GM10266 (cell line): ENCODE data around the gene CHD6.

ENCODE experiments used
- DNase-seq: peaks from one replicate; pipeline ENCODE4 v3.0.0; 2012; ENCODE audit errors: extremely low spot score
- CTCF ChIP-seq: IDR thresholded peaks from 2 replicates; pipeline ENCODE4 v1.5.1; 2012; ENCODE audit warnings: mild to moderate bottlenecking, low read depth; ENCODE audit not compliant: control insufficient read depth, insufficient read depth; ENCODE audit errors: missing control alignments

The CHD6 gene

GRCh38 chr20:41617902-41618806 is at the start of gene CHD6:
Gene CHD6 (minus strand): TSS chr20:41618377. CDS start chr20:41551337, 67,040 bp downstream.
- peak; percentile 99 for DNase-seq

GRCh38 chr20:41664584-41664983 is 46.4 kb upstream of the CHD6 start:
- TF ChIP-seq CTCF = no peak
- DNase-seq = no peak

More at GRCh38 chr20:41617902-41618806, at the start of gene CHD6:
- TF ChIP-seq CTCF = no peak

DNA sequence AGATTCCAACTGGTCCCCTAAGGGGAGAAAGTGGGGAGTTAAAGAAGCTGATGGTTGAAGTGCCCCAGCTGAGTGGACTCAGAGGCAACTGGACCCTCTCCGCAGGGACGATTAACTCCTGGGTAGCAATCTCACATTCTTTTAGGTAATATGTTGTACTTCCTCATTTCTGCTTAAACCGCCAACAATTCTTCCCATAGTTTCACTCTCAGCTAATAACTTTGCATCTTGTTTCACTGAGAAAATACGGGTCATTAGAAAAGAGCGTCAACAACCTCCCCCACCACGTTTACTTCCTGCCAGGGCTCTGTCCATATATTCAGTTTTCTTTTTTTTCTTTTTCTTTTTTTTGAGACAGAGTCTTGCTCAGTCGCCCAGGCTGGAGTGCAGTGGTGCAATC is 39.5 kb upstream of the CHD6 start:
- DNase-seq = no peak
- TF ChIP-seq CTCF = no peak

DNA sequence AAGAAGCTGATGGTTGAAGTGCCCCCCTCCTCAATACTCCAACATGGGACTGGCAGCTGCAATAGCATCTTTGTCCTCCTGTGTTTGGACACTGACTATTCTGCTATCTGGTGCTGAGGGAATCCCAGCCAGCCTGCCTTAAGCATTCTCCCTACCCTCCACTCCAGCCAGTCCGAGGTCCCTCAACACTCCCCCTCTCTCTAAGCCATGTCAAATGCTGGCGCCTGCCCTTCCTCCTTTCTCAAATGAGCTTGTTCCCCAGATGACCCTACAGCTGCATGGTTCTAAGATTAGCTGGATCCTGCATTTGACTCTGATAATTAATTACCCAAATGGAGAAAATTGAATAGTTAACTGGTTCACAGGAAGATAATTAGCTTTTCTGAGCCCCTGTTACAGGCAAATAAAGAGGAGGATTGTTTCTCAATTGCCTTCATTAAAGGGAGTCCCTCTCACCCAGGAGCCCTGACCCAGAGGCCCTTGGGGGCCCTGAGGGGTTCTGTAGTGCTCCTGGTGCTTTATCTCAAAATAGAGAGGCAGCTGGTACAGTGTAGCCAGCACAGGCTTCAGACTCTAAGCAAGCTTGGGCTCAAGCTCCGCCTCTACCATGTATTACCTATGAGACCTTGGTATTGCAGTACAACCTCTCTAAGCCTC is 37.9 kb upstream of the CHD6 start:
- no peak for TF ChIP-seq CTCF
- no peak for DNase-seq

DNA sequence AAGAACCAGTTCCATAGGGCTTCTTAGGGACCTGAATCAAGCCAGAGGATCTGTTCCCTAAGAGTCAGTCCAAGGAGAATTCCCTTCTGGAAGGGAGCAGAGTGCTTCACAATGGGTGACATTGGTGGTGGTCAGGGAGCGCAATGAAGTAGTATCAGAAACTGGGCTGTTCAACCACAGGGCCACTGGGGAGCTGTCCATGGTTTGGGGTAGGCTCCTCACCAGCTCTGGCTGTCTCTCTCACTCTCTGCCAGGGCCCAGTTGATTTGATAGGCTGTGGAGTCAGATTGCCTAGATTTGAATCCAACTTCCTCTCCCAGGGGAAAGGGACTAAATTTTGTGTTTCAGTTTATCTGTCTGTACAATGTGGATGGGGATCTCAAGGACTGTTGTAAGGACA is 36.7 kb upstream of the CHD6 start:
- no peak for DNase-seq

GRCh38 chr20:41654292-41654691 is 36.1 kb upstream of the CHD6 start:
- DNase-seq = no peak

More for the DNA sequence above, 36.7 kb upstream of the CHD6 start:
- TF ChIP-seq CTCF = no peak

More at GRCh38 chr20:41654292-41654691, 36.1 kb upstream of the CHD6 start:
- no peak for TF ChIP-seq CTCF
